Cardiac muscle cell (in vitro differentiated cells and primary cell): ENCODE data around the gene CNN2. TPM values are rescaled to one million over a fixed set of nuclear protein-coding genes. Genes with fewer than 3 reads are reported as not detected.
A peak's percentile ranks its signal among the peaks of the same experiment; 100 is the strongest.

Experiments
- DNase-seq, 2 donors: peaks; one replicate each; pipeline versions ENCODE4 v3.0.0 to v3.0.0-alpha.2; 2010 to 2017; ENCODE audit warnings: low read depth in 1 of 2, low spot score in 1 of 2
- H3K27ac ChIP-seq: fragments of 200-600 bp; sonication (generic); 2 replicates; pipeline ENCODE4 v1.5.1; 2016
- H3K27me3 ChIP-seq: fragments of 200-600 bp; sonication (generic); 2 replicates; pipeline ENCODE4 v1.6.0; 2016; ENCODE audit warnings: control low read depth
- H3K36me3 ChIP-seq: fragments of 200-600 bp; sonication (generic); 2 replicates; pipeline ENCODE4 v1.5.1; 2016; ENCODE audit warnings: control low read depth
- H3K4me1 ChIP-seq: fragments of 200-600 bp; sonication (generic); 2 replicates; pipeline ENCODE4 v1.8.1; 2017; ENCODE audit warnings: low read depth, mild to moderate bottlenecking, mixed run types
- H3K4me3 ChIP-seq: fragments of 200-600 bp; sonication (generic); 2 replicates; pipeline ENCODE4 v1.5.1; 2016; ENCODE audit warnings: mild to moderate bottlenecking
- H3K9me3 ChIP-seq: fragments of 200-600 bp; sonication (generic); 2 replicates; pipeline ENCODE4 v1.5.1; 2017; ENCODE audit warnings: low read depth, mild to moderate bottlenecking, control low read depth
- polyA plus RNA-seq: library from polyadenylated mRNA; unstranded; fragments of >200 nt; fragmentation: Nextera tagmentation; extraction: Ambion mirVana; gene quantifications from 2 replicates; pipeline ENCODE4 v1.2.1, GENCODE V29; 2016
- total RNA-seq: library from RNA; depleted of rRNA; stranded (reverse); fragments of >200 nt; gene quantifications from 2 replicates; pipeline ENCODE4 v1.2.3, GENCODE V29; 2016
- TF ChIP-seq, protein P1 (sequence below): IDR thresholded peaks from 2 replicates; pipeline ENCODE4 v1.5.1; 2012; ENCODE audit warnings: low read depth, mild to moderate bottlenecking, low read length

The CNN2 gene
- total and polyA plus RNA-seq, 2 experiments from 2014 or later = 158 to 185 TPM

DNA sequence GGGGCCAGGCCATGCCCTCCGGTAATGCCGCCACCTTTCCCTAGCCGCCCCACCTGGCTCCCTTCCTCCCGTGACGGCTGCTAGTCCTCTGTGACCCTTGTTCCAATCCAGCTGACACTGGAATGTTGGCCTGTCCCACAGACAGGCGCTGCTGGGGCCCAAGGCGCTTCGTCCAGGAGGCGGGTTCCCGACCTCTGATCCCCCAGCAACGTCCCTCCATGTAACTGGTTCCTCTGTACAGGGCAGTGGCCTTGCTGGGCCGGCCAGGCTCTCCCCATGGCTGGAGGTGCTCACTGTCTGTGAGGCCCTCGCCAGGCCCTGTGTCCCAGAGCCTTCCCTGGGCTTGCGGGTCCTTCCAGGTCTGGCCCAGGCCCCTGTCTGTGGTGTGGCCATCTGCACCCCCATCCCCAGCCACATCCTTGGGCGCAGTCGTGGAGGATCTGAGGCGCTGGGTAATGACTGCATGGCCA lies 33.0 kb upstream of the CNN2 start:
- TF ChIP-seq, protein P1, sequence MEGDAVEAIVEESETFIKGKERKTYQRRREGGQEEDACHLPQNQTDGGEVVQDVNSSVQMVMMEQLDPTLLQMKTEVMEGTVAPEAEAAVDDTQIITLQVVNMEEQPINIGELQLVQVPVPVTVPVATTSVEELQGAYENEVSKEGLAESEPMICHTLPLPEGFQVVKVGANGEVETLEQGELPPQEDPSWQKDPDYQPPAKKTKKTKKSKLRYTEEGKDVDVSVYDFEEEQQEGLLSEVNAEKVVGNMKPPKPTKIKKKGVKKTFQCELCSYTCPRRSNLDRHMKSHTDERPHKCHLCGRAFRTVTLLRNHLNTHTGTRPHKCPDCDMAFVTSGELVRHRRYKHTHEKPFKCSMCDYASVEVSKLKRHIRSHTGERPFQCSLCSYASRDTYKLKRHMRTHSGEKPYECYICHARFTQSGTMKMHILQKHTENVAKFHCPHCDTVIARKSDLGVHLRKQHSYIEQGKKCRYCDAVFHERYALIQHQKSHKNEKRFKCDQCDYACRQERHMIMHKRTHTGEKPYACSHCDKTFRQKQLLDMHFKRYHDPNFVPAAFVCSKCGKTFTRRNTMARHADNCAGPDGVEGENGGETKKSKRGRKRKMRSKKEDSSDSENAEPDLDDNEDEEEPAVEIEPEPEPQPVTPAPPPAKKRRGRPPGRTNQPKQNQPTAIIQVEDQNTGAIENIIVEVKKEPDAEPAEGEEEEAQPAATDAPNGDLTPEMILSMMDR = no peak
- Histone ChIP-seq H3K4me3 (no peak overlapping the region), H3K9me3 (no peaks in the 10 kb centered on the region), H3K27ac (no peak overlapping the region), H3K4me1 (no peaks in the 10 kb centered on the region), H3K27me3 (peaks cover 2% of the 10 kb centered on the region), H3K36me3 (peaks cover 7% of the 10 kb centered on the region)
- no peak for DNase-seq

DNA sequence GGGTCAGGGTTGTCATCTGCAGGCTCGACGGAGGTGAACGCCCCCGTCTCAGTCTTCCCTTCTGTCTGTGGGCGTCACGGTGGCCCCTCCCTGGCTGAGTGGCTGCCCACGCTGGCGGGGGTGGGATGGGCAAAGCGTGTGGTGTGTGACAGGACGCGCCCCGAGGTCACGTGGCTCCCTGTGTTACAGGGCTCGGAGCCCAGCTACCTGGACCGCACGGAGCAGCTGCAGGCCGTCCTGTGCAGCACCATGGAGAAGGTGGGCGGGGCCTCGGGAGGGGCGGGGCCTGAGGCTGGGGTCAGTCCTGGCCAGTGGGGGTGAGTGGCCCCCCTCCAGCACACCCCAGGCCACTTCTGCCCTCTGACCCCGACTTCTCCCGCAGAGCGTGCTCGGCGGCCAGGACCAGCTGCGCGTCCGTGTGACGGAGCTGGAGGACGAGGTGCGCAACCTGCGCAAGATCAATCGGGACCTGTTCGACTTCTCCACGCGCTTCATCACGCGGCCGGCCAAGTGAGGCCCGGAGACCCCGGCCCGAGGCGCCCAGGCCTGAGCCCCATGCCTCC lies 32.5 kb upstream of the CNN2 start:
- no peak overlapping the region for H3K4me3 ChIP-seq

DNA sequence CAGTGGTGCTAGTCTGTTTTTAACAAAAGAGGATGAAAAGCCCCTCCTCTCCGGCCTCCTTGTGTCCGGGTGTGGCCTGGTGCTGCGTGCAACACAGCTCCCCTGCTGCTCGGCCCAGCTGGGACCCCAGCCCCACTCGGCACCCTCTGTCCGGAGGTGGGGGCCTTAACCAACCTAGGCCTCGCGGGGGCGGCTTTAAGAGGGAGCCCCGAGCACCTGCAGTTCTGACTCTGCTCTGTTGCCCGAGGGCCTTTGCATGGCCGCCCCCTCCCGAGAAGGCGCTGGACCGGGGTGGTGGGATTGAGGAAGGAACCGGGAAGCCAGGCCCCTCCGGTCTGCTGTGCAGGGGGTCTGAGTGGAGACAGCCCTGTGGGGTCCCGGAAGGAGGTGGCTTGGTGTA lies 31.9 kb upstream of the CNN2 start:
- TF ChIP-seq, protein P1 = no peak

More for the DNA sequence above, 32.5 kb upstream of the CNN2 start:
- H3K4me1 ChIP-seq = no peaks in the 10 kb centered on the region
- TF ChIP-seq, protein P1 = no peak
- H3K9me3 ChIP-seq = no peaks in the 10 kb centered on the region
- H3K36me3 ChIP-seq = peaks cover 4% of the 10 kb centered on the region
- H3K27ac ChIP-seq = no peak overlapping the region
- no peak for DNase-seq
- peaks cover 7% of the 10 kb centered on the region for H3K27me3 ChIP-seq

DNA sequence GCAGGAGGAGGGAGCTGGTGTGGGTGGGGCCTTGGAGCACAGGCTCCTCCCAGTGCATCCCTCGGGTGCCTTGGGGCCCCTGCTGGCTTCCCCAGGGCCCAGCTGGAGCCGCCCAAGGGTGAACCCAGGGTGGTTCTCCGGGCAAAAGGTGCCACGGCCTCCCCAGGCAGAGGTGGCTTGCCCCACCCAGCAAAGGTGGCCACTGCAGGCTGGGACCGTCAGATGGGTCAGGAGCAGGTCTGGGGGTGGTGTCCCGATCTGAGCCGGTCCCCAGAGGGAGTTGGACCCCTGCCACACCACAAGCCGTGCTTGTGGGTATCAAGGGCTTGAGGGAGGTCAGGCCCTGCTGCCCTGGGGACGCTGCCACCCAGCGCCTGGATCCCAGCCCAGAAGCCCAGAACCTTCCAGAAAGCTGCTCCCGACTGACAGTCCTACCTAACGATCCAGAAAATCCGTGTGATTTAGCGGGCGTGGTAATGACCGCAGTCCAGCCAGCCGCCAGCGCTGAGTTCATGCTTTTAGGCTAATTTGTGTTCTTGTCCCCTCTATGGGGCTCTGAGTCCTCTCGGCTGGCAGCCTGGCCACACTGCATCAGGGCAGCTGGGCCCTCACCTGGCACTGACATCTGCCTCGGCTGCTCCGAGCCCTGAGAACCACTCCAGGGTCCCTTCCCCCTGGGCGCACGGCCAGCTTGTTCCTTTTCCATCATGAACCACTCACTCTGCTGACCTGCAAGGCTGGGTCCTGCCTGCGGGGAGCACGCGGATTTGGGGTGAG lies 31.2 kb upstream of the CNN2 start:
- Histone ChIP-seq H3K4me1 (no peaks in the 10 kb centered on the region), H3K4me3 (no peak overlapping the region), H3K27ac (no peak overlapping the region), H3K9me3 (no peaks in the 10 kb centered on the region), H3K27me3 (peaks cover 18% of the 10 kb centered on the region), H3K36me3 (peaks cover 4% of the 10 kb centered on the region)
- DNase-seq = no peak
- TF ChIP-seq, protein P1 = no peak

More for the DNA sequence above, 31.9 kb upstream of the CNN2 start:
- Histone ChIP-seq H3K4me3 (no peak overlapping the region), H3K9me3 (no peaks in the 10 kb centered on the region), H3K4me1 (no peaks in the 10 kb centered on the region), H3K27ac (no peak overlapping the region), H3K27me3 (peaks cover 13% of the 10 kb centered on the region), H3K36me3 (peaks cover 4% of the 10 kb centered on the region)
- DNase-seq = no peak

DNA sequence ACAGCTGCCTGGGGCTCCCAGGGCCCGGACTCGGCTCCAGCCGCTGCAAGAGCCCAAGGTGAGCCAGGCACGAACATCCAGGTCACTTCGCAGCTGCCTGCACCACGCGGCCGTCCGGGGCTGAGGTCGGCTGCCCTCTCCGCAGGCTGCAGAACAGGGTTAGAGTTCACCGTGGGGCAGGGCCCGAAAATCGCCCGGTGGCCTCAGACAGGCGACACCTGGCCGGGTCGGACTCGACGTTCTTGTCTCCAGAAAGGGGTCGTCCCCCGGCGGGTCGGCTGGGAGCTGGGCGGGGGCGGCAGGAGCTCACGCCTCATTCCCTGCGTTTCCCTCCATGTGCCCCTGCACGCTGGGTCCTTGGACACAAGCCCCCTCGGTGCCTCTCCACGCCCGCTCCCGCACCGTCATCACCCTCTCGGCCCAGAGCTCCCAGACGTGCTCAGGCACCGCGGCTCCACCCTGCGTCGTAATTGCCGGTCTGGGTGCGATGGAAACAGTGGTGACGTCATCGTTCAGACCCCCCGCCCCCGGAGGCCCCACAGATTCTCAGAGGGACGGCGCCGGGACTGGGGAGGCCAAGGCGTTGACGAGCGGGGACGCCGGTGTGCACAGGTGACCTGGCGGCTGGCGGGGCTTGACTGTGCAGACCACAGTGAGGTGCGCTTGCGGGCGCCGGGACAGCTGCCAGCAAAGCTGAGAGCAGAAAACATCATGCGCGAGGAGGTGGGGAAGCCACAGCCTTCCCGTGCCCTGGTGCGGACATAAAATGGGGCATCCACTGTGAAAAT lies 30.2 kb upstream of the CNN2 start:
- Histone ChIP-seq H3K27me3 (peaks cover 26% of the 10 kb centered on the region), H3K4me3 (no peak overlapping the region)

More for the DNA sequence above, 30.2 kb upstream of the CNN2 start:
- Histone ChIP-seq H3K4me1 (no peaks in the 10 kb centered on the region), H3K27ac (no peak overlapping the region), H3K36me3 (no peaks in the 10 kb centered on the region), H3K9me3 (no peaks in the 10 kb centered on the region)
- TF ChIP-seq, protein P1 = no peak
- DNase-seq = peak in 1 of 2 donors; percentile 61
